Heart left ventricle (tissue), 13 donors: ENCODE measurements around the gene SGTA.

ENCODE experiments used
- CTCF ChIP-seq, 12 donors: fragments of 200-600 bp; sonication (generic) in 4 of 12; IDR thresholded peaks; one replicate each; pipeline versions ENCODE4 v1.5.0 to v1.8.0; 2018 to 2022; ENCODE audit warnings: antibody characterized with exemption in 12 of 12, mild to moderate bottlenecking in 5 of 12
- POLR2A ChIP-seq, 2 donors: fragments of 450-650 bp; IDR thresholded peaks; one replicate each; pipeline ENCODE4 v1.6.1; 2017; ENCODE audit warnings: antibody characterized with exemption in 2 of 2, mild to moderate bottlenecking in 2 of 2, moderate library complexity in 2 of 2
- donor health status: ischemic (EF 13 %, LVEDD 7.1; RV severe dilation, severe dysfunction).
- donor health status: DM: no; HTN: yes; CAD: no.
- donor health status: DM: no; HTN: no; CAD: no.
- donor health status: ischemic (EF 25% LVEDD 6.9; RV normal size, moderate dysfunction).
- donor health status: ischemic (EF 25% LVEDD 5.7; RV mildly dilated, moderate dysfunction).
- donor health status: ischemic (EF 35%, LVEDD 5.7; RV mildly dilated, moderate dysfunction).
- donor health status: nonischemic (EF 11% LVEDD 7.7; RV severe dilation, severe dysfunction).
- donor health status: DM: yes; HTN: yes; CAD: no.
- donor health status: PGD.
- donor health status: ischemic (EF 29% LVEDD 5.4; RV normal size, mild dysfunction).
- donor health status: nonischemic (EF 23%, LVEDD 6.1; RV moderate dilation, normal function).

- no peak for TF ChIP-seq POLR2A (IDR thresholded peaks at IDR 0.05)
- no peak for TF ChIP-seq CTCF (IDR thresholded peaks at IDR 0.05)
These were observed 51.7 kb downstream of the SGTA start for GRCh38 chr19:2731181-2731995.
